ENCODE measurements around the gene MTA3. TPM values are rescaled to one million over a fixed set of nuclear protein-coding genes. Genes with fewer than 3 reads are reported as not detected.

Gene MTA3
- total RNA-seq, 2 experiments from 2014 or later, result 27.0 to 30.9 TPM

DNA sequence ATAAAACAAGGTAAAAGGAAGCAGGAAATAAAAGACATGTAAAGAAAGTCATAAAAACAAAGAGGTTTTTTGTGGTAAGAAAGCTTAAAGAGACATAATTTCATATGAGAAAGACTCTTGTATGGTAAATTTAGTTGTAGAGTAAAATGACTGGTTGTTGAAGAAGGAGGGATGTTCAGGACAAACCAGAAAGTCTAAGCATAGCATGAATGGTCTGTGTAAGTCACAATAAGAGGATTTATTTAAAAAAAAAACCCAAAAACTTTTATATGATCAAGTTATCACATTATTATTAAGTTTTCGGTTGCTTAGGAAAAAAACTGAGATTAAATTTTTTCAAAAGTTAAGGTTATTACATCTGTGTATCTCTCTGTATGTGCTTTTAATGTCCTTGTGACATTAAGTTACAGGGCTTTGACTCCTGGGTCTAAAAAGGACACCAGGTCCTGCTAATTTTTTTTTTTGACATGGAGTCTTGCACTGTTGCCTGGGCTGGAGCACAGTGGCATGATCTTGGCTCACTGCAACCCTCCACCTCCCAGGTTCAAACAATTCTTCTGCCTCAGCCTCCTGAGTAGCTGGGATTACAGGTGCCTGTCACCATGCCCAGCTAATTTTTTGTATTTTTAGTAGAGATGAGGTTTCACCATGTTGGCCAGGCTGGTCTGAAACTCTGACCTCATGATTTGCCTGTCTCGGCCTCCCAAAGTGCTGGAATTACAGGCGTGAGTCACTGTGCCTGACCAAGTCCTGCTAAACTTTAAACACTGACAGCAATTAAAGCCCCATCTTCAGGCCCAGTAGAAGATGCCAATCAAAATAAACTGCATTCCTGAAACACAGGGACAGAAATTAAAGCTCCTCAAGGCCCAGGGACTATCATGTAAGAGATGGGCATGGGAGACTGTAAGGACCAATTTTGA, 209.7 kb downstream of the MTA3 start:
- ChIA-PET POLR2A (interaction anchor here (4.2 kb wide), 1 partner anchor 32 kb away, joined by 24 read pairs; no protein-coding TSS in a partner anchor), CTCF (no interaction called here)
- Histone ChIP-seq H3K36me3 (ENCODE audit: insufficient read depth, low read length) (no peaks in the 10 kb centered on the region), H3K27me3 (ENCODE audit: control insufficient read depth in 1 of 2, insufficient read depth in 2 of 2, low read length in 2 of 2) (no peaks in the 10 kb centered on the region), H3K27ac (ENCODE audit: low read depth in 1 of 2, low read length in 2 of 2) (no peak overlapping the region), H3K9me3 (ENCODE audit: control insufficient read depth in 1 of 2, insufficient read depth in 1 of 2, low read length in 2 of 2) (peaks cover 0 to 14% of the 10 kb centered on the region in 2 experiments), H3K4me3 (ENCODE audit: low read length) (no peak overlapping the region), H3K4me1 (ENCODE audit: insufficient read depth, low read length) (peaks cover 8% of the 10 kb centered on the region)
- ATAC-seq (ENCODE audit: poor library complexity) (no peak), DNase-seq (no peak)
- Mint-ChIP-seq H3K36me3 (ENCODE audit: low read depth) (peaks cover 16% of the 10 kb centered on the region), H3K9me3 (peaks cover 2% of the 10 kb centered on the region), H3K27me3 (no peaks in the 10 kb centered on the region), H3K27ac (no peak overlapping the region), H3K4me1 (ENCODE audit: low read depth) (peaks cover 25% of the 10 kb centered on the region), H3K4me3 (no peak overlapping the region)
- TF ChIP-seq, protein P1, sequence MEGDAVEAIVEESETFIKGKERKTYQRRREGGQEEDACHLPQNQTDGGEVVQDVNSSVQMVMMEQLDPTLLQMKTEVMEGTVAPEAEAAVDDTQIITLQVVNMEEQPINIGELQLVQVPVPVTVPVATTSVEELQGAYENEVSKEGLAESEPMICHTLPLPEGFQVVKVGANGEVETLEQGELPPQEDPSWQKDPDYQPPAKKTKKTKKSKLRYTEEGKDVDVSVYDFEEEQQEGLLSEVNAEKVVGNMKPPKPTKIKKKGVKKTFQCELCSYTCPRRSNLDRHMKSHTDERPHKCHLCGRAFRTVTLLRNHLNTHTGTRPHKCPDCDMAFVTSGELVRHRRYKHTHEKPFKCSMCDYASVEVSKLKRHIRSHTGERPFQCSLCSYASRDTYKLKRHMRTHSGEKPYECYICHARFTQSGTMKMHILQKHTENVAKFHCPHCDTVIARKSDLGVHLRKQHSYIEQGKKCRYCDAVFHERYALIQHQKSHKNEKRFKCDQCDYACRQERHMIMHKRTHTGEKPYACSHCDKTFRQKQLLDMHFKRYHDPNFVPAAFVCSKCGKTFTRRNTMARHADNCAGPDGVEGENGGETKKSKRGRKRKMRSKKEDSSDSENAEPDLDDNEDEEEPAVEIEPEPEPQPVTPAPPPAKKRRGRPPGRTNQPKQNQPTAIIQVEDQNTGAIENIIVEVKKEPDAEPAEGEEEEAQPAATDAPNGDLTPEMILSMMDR (IDR thresholded peaks at IDR 0.05), result no peak
- intact Hi-C loops (cut with DNase I, micrococcal nuclease), result no loop called here

DNA sequence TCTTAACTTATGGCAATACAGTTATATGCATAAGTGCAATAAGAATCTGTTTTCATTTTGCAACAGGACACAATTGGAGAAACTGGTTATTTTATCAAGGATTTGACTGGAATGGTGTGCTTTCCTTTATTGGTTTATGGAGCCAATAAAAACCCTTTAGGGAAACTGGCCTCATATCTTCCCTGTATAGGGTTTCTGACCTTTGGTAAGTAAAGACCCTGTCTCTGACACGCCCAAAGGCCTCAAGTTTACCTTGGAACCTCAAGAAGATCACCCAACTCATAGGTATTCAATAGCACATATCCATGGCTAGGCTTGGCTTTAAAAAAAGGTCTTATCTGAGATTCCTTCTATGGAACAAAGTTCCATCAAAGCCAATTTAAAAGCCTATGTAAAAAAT, 212.7 kb downstream of the MTA3 start:
- no peak for ATAC-seq (ENCODE audit: poor library complexity)
- intact Hi-C loops (cut with DNase I, micrococcal nuclease), result no loop called here
- POLR2A ChIA-PET, result no interaction called here
- no peak overlapping the region for H3K4me3 ChIP-seq (ENCODE audit: low read length)
- no peak for DNase-seq
- H3K36me3 Mint-ChIP-seq (ENCODE audit: low read depth), result peaks cover 16% of the 10 kb centered on the region
- no peaks in the 10 kb centered on the region for H3K36me3 ChIP-seq (ENCODE audit: insufficient read depth, low read length)
- H3K9me3 ChIP-seq (ENCODE audit: control insufficient read depth in 1 of 2, insufficient read depth in 1 of 2, low read length in 2 of 2), result peaks cover 0 to 14% of the 10 kb centered on the region in 2 experiments
- CTCF ChIA-PET, result no interaction called here
- H3K4me1 Mint-ChIP-seq (ENCODE audit: low read depth), result peaks cover 13% of the 10 kb centered on the region
- H3K27me3 Mint-ChIP-seq, result peaks cover under 1% of the 10 kb centered on the region
- peaks cover 2% of the 10 kb centered on the region for H3K9me3 Mint-ChIP-seq
- no peak overlapping the region for H3K27ac Mint-ChIP-seq
- peaks cover 8% of the 10 kb centered on the region for H3K4me1 ChIP-seq (ENCODE audit: insufficient read depth, low read length)
- H3K27ac ChIP-seq (ENCODE audit: low read depth in 1 of 2, low read length in 2 of 2), result no peak overlapping the region
- peaks cover 0 to 2% of the 10 kb centered on the region in 2 experiments for H3K27me3 ChIP-seq (ENCODE audit: control insufficient read depth in 1 of 2, insufficient read depth in 2 of 2, low read length in 2 of 2)
- TF ChIP-seq, protein P1 (IDR thresholded peaks at IDR 0.05), result no peak
- no peak overlapping the region for H3K4me3 Mint-ChIP-seq

DNA sequence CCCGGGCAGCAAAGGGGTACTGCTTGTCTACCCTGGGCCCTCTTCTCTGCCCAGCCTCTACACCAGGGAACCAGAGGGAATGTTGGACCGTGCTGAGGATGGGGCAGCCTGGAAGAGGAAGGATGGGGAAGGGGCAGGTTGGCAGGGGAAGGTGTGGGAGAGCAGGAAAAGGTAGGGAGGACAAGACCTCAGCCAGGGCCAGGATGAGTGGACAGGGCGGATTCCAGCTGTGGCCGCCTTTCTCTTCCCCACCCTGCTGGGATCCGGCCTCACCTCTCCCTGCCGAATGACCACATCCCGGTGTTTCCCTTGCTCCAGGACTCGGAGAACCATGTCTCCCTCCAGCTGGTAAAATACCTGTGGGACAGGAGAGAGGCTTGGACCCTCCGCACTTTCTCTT, 215.1 kb downstream of the MTA3 start:
- Histone ChIP-seq H3K4me1 (ENCODE audit: insufficient read depth, low read length) (no peaks in the 10 kb centered on the region), H3K36me3 (ENCODE audit: insufficient read depth, low read length) (no peaks in the 10 kb centered on the region), H3K9me3 (ENCODE audit: control insufficient read depth in 1 of 2, insufficient read depth in 1 of 2, low read length in 2 of 2) (peaks cover 0 to 14% of the 10 kb centered on the region in 2 experiments), H3K27ac (ENCODE audit: low read depth in 1 of 2, low read length in 2 of 2) (no peak overlapping the region), H3K4me3 (ENCODE audit: low read length) (no peak overlapping the region), H3K27me3 (ENCODE audit: control insufficient read depth in 1 of 2, insufficient read depth in 2 of 2, low read length in 2 of 2) (peaks cover 0 to 2% of the 10 kb centered on the region in 2 experiments)
- intact Hi-C loops (cut with DNase I, micrococcal nuclease), result no loop called here
- Mint-ChIP-seq H3K9me3 (no peaks in the 10 kb centered on the region), H3K27ac (no peak overlapping the region), H3K36me3 (ENCODE audit: low read depth) (peaks cover 11% of the 10 kb centered on the region), H3K4me1 (ENCODE audit: low read depth) (no peaks in the 10 kb centered on the region), H3K27me3 (peaks cover 12% of the 10 kb centered on the region), H3K4me3 (no peak overlapping the region)
- ATAC-seq (ENCODE audit: poor library complexity), result no peak
- no peak for DNase-seq
- ChIA-PET CTCF (no interaction called here), POLR2A (no interaction called here)
- TF ChIP-seq, protein P1 (IDR thresholded peaks at IDR 0.05), result no peak
